ENCODE measurements around the gene PTPRG.

PTPRG gene

GRCh38 chr3:61819861-61820260 lies 258.5 kb downstream of the PTPRG start:
- no peak overlapping the region for H3K4me3 ChIP-seq (ENCODE audit: control insufficient read depth, low read depth, low read length)
- TF ChIP-seq CTCF (conservative IDR thresholded peaks at IDR 0.05; ENCODE audit: control insufficient read depth, insufficient read depth, low read depth, low read length) = no peak
- DNase-seq (ENCODE audit: low read depth) = no peak

- no peak for DNase-seq (ENCODE audit: low read depth)
- no peak overlapping the region for H3K4me3 ChIP-seq (ENCODE audit: control insufficient read depth, low read depth, low read length)
- TF ChIP-seq CTCF (conservative IDR thresholded peaks at IDR 0.05; ENCODE audit: control insufficient read depth, insufficient read depth, low read depth, low read length) = no peak
These were observed 259.1 kb downstream of the PTPRG start for GRCh38 chr3:61820306-61820992.

- no peak for TF ChIP-seq CTCF (conservative IDR thresholded peaks at IDR 0.05; ENCODE audit: control insufficient read depth, insufficient read depth, low read depth, low read length)
- H3K4me3 ChIP-seq (ENCODE audit: control insufficient read depth, low read depth, low read length) = no peak overlapping the region
- peak; percentile 95 for DNase-seq (ENCODE audit: low read depth)
These were observed 260.5 kb downstream of the PTPRG start for GRCh38 chr3:61821823-61822251.

GRCh38 chr3:61822588-61822987 lies 261.2 kb downstream of the PTPRG start:
- DNase-seq (ENCODE audit: low read depth) = no peak
- H3K4me3 ChIP-seq (ENCODE audit: control insufficient read depth, low read depth, low read length) = no peak overlapping the region
- TF ChIP-seq CTCF (conservative IDR thresholded peaks at IDR 0.05; ENCODE audit: control insufficient read depth, insufficient read depth, low read depth, low read length) = no peak

GRCh38 chr3:61824553-61825135 lies 263.3 kb downstream of the PTPRG start:
- no peak for TF ChIP-seq CTCF (conservative IDR thresholded peaks at IDR 0.05; ENCODE audit: control insufficient read depth, insufficient read depth, low read depth, low read length)
- no peak for DNase-seq (ENCODE audit: low read depth)
- no peak overlapping the region for H3K4me3 ChIP-seq (ENCODE audit: control insufficient read depth, low read depth, low read length)

- TF ChIP-seq CTCF (conservative IDR thresholded peaks at IDR 0.05; ENCODE audit: control insufficient read depth, insufficient read depth, low read depth, low read length) = no peak
- DNase-seq (ENCODE audit: low read depth) = peak; percentile 43
- no peak overlapping the region for H3K4me3 ChIP-seq (ENCODE audit: control insufficient read depth, low read depth, low read length)
These were observed 264.8 kb downstream of the PTPRG start for GRCh38 chr3:61826161-61826560.
